ENCODE data around the gene UMAD1.

The UMAD1 gene

DNA sequence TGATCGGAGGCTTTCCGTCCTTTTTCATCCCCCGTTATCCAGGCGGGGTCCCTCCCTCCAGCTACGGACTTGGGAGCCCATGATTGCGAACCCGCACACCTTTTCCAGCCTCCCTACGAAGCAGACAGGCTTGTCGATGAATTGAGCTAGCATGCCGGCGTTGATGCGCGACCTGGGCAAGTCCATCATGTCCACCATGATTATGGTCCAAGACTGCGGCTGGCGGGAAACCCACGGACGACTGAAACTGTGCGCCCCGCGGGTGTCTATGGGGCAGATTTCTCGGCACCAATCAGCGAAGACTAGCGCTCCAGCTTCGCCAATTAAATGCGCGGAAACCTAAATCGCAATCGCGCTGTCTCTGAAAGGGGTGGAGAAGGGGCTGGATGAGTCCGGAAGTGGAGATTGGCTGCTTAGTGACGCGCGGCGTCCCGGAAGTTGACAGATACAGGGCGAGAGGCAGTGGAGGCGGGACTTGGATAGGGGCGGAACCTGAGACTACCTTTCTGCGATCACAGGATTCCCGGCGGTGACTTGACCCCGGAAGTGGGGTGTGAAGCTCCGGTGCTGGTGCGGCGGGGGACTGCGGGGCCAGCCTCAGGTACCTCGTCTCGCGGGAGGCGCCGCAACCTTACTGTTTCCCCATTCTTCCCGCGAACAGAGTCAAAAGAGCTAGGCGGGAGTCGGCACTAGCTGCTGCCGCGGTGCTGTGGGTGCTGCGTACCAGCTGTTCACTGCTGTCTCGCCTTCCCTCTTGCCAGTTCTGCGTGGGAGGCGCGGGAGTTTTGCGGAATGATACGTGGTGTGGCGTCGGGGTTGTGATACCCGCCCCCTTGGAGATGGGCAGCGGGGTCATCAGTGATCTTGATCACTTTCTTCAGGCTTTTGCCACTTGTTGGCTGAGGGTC lies at the start of gene UMAD1:
TSS of gene UMAD1 (plus strand) at position 532 of the 908 bp plus-strand sequence. CDS start 32,620 bp downstream, outside the sequence.
- peak; percentile 99 for DNase-seq

DNA sequence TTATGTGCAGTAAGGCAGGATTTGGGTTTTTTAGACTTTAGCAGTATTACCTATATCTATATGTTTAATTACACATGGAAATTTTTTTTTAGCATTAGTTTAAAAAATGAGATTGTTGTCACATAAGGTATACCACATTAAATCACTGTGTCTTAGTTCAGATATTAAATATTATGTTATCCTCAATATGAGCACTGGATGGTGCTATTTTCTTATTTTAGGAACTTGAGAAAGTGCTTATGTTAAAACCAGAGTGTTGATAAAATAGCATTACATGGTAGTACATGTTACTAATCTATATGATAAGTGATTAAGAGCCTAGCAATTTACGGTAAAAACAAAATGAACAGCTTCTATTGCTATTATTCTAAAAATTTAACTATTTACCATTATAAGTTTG lies 45.1 kb upstream of the UMAD1 start:
- DNase-seq = no peak

GRCh38 chr7:7596176-7596575 lies 44.4 kb upstream of the UMAD1 start:
- no peak for DNase-seq

DNA sequence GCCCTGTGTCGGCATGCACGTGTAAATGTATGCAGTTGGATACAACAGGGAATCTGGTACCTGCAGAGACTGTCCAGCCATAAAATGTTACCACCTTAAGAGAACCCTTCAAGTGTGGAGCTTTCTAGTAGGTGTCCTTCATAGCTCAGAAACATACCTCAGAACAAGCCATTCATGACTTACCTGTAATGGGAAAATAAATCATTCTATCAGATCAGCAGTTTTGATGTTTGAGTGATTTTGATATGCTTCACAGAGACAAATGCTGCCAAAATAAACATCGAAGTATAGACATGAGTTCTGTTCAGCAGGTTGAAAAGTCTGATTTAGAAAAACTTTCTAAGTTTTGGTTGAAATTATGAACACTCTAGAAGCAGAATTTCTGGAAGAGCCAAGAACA lies 33.5 kb upstream of the UMAD1 start:
- DNase-seq = no peak

- DNase-seq = no peak
These were observed 31.2 kb upstream of the UMAD1 start for GRCh38 chr7:7609330-7609729.

- DNase-seq = no peak
These were observed 28.0 kb upstream of the UMAD1 start for GRCh38 chr7:7612519-7612918.

DNA sequence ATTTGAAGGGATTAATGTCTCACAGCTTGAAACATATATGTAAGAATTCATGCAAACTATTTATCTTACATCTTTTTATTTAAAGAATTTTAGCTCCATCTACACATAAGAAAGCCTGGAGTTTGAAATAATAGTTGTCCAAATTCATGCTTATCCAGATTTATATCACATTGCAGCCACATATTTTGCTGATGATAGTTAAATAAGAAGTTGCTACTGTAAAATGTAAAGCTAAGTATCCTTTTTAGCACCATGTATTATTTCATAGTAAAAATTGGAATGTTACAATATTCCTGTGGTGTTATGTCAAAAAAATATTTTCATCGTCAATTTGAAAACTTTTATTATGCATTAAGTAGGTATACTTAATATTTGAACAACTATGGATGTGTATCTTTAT lies 27.3 kb upstream of the UMAD1 start:
- DNase-seq = no peak

DNA sequence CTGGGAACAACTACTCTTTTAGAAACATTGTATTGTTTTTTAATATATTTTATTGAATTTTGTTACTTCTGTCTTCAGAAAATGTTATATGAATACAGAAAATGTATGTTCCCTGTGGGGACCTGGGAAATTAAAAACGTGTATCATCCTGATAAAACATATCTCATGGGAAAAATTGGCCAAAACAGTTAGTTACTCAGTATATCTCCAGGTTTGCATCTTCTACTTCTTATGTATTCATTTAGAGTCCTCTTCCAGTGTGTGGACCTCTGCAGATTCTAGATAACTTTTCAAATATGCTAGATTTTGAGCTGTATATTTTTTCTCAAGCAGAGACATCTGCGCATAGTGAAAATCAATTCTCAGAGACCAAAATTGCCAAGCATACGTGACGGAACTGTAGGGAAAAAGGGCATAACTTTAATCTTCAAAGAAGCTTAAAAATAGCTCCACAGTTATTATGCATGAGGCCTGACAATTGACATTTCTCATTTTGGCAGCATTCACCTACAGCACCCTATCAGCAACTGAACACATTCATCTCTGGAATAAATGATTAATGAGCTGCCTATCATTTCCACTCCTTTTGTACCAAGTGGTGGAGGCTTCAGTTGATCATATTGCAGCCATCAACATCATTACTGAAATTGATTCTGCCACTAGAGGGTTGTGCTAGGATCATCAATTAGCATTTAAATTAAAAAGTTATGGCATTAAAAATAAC lies 26.4 kb upstream of the UMAD1 start:
- DNase-seq = no peak

GRCh38 chr7:7617550-7617949 lies 23.0 kb upstream of the UMAD1 start:
- no peak for DNase-seq

DNA sequence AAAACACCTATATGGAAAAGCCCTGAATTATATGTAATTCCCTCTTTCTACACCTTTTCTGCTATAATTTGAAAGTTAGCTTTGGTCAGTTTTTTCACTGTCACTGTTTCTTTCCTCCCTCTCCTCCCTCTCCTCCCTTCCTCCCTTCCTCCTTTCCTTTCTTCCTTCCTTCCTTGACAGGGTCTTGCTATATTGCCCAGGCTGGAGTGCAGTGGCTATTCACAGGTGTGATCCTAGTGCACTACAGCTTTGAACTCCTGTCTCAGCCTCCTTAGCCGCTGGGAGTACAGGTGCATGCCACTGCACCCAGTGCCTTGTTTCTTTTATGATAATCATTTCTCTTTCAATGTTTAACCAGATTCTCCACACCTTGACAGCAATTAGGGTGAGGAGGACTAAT lies 22.1 kb upstream of the UMAD1 start:
- no peak for DNase-seq

DNA sequence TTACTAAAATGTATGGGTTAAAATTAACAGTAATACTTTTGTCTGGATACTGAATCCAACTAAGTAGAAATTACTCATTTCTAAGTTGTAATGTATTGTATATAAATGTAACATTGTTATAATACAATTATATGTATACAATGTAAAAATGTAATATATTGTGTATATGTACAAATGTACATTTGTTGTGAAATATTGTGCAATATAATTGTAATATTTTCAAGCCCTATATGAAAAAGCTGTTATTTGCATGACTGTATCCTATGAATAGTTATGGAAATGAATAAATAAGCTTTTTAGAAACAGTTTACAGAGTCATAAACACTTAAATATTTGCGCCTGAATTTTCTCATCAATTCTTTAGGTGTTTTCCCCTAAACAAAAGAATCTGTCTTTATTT lies 20.3 kb upstream of the UMAD1 start:
- no peak for DNase-seq

DNA sequence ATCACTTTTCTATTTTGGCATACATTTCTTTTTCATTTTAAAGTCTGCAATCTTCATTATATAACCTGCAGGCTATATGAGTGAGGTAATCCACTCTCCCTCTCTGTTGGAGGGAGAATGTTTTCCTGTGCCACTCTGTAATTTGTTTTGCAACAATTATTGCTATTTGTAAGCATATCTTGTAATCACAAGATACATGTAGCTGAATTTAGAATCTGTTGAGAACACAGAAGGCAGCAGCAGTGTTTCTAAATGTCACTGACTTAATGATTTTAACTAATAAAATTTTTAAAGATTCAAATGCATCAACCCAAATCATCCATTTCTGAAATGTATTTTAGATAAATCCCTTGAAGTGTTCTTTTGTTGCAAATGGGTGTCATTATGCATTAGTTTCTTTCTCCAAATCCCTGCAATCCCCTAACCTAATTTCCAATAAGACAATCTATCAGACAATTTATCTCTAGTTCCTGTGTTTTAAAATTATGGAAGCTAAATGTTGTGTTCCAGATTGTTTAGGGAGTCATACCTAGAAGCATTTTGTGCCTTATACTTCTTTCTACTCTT lies 19.8 kb upstream of the UMAD1 start:
- DNase-seq = no peak

DNA sequence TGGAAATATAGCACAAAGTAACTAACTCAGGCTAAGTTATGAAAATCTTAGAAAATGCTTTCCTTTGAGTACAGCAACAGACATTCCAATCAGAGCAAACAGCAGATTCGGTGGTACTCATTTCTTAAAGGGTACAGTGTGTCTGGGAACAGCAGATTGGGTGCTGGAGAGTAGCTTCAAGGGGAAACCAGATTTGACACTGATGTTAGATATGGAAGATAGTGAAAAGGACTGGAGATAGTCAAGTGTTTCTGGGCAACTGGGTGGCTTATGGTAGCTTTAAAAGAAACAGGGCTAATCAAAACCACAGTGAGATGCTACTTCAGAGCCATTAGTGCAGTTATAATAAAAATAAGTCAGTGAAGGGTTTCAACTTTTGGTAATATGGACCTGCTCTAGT lies 12.1 kb upstream of the UMAD1 start:
- no peak for DNase-seq

GRCh38 chr7:7630626-7631329 lies 9.8 kb upstream of the UMAD1 start:
- no peak for DNase-seq

GRCh38 chr7:7639421-7639820 lies 1.1 kb upstream of the UMAD1 start:
- DNase-seq = no peak

- DNase-seq = peak; percentile 6
These were observed 718 bp upstream of the UMAD1 start for GRCh38 chr7:7639847-7640220.

GRCh38 chr7:7641129-7641663 lies 644 bp downstream of the UMAD1 start:
- no peak for DNase-seq

DNA sequence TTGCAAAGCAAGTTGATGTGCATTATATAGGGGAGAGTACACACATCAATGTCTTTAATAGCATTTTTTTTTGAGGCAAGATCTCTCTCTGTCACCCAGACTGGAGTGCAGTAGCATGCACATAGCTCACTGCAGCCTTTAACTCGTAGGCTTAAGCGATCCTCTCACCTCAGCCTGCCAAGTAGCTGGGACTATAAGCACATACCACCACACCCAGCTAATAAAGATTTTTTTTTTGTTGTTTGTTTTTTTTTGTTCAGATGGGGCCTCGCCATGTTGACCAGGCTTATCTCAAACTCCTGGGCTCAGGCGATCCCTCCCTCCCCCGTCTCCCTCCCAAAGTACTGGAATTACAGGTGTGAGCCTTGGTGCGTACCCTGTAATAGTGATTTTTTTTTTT lies 1.5 kb downstream of the UMAD1 start:
- no peak for DNase-seq

DNA sequence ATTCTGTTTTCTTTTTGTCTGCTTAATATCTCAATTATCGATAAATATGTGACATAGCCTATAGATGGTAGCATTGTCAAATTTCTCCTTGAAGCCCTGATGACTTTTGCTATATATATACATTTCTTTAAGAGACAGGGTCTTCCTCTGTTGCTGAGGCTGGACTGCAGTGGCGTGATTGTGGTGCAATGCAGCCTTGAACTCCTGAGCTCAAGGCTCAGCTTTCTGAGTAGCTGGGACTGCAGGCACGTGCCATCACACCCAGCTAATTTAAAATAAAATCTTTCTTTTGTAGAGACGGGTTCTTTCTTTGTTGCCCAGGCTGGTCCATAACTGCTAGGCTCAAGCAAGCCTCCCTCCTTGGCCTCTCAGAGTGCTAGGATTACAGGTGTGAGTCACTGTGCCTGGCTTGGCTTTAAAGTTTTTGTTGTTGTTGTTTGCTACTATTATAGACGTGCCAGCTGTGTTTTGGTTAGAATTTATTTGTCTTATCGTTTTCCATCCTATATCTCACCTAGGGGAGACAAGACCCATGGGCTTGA lies 7.0 kb downstream of the UMAD1 start:
- DNase-seq = no peak

GRCh38 chr7:7650682-7651206 lies 10.2 kb downstream of the UMAD1 start:
- no peak for DNase-seq

DNA sequence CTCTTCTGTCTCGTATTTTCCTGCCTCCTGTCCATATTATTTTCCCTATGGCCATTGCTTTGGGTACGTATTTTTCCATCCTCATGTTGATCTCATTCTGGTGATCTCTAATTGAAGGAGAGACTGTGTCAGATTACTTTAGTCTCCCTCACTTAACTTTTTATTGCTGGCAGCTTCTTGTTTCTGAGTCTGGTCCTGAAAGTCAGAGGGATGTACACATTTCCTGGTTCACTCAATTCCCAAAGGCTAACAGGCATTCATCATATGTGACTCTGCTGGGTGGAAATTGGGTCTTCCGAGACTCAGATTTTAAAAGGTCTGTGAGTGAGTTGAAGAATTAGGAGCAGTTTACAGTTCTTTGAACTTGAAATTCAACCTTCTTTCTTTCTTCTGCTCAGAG lies 10.9 kb downstream of the UMAD1 start:
- no peak for DNase-seq

GRCh38 chr7:7652798-7653540 lies 12.4 kb downstream of the UMAD1 start:
- no peak for DNase-seq

All from NCI-H446 treated with DMSO at 0.1 percent for 48 hours (cell line).